Activated CD8-positive, alpha-beta T cell treated with anti-CD3 and anti-CD28 coated beads for 36 hours (primary cell): ENCODE data around the gene LRRC59. TPM values are rescaled to one million over a fixed set of nuclear protein-coding genes. Genes with fewer than 3 reads are reported as not detected.

Source experiments
- ATAC-seq: fragments of 200-7000 bp; cut with Tn5 transposase; one replicate; pipeline ENCODE4 v1.10.0; 2021; ENCODE audit warnings: mild to moderate bottlenecking, moderate library complexity
- CTCF ChIA-PET: fragments of 350-600 bp; sonication (Branson Sonifier 250); formaldehyde crosslinking; loops from one replicate; lab custom pipeline; 2021; ENCODE audit warnings: antibody characterized with exemption; lab: Charles Lee
- POLR2A ChIA-PET: fragments of 350-600 bp; sonication (Branson Sonifier 250); formaldehyde crosslinking; loops from one replicate; lab custom pipeline; 2021; ENCODE audit warnings: antibody characterized with exemption; lab: Charles Lee
- DNase-seq: peaks from one replicate; pipeline ENCODE4 v3.0.0-alpha.2; 2020
- H3K27ac Mint-ChIP-seq: one replicate; pipeline ENCODE4 v1.8.0; 2021; ENCODE audit warnings: mild to moderate bottlenecking, mixed read lengths
- H3K27me3 Mint-ChIP-seq: one replicate; pipeline ENCODE4 v1.8.0; 2021; ENCODE audit warnings: mixed read lengths
- H3K36me3 Mint-ChIP-seq: one replicate; pipeline ENCODE4 v1.8.0; 2021; ENCODE audit warnings: low read depth, mixed read lengths
- H3K4me1 Mint-ChIP-seq: one replicate; pipeline ENCODE4 v1.8.0; 2021; ENCODE audit warnings: low read depth, mixed read lengths
- H3K4me3 Mint-ChIP-seq: one replicate; pipeline ENCODE4 v1.8.0; 2021; ENCODE audit warnings: mild to moderate bottlenecking, moderate library complexity, mixed read lengths
- H3K9me3 Mint-ChIP-seq: one replicate; pipeline ENCODE4 v1.8.0; 2021; ENCODE audit warnings: mixed read lengths
- intact Hi-C: fragments of 100-400 bp; cut with micrococcal nuclease; formaldehyde crosslinking; loops from one replicate; pipeline ENCODE4 v1.10.0; 2022
- total RNA-seq, 2 experiments: library from RNA; stranded (reverse); gene quantifications; one replicate each; pipeline ENCODE4 v1.2.3, GENCODE V29; 2021
- TF ChIP-seq, protein P1 (sequence below): fragments of 200-600 bp; IDR thresholded peaks from one replicate; pipeline ENCODE4 v1.8.0; 2022; ENCODE audit warnings: antibody characterized with exemption, mild to moderate bottlenecking

The LRRC59 gene
- total RNA-seq, 2 experiments from 2014 or later = 70.6 to 71.0 TPM

DNA sequence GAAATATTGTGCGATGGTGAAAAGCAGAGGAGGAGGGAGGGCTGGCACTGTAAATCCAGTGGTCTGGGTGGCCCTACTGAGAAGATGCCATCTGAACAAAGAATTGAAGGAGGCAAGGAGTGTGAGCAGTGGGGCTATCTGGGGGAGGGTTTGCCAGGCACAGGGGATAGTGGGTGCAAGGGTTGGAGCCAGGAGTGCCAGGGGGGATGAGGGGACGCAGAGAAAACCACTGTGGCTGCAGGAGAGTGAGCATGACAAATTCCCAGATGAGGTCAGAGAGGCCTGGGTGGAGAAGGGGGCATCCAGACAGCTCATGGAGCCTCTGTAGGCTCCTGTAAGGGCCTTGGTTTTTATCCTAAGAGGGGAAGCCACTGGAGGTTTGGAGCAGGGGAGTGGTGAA, 46.6 kb downstream of the LRRC59 start:
- Mint-ChIP-seq H3K9me3 (no peaks in the 10 kb centered on the region), H3K27ac (no peak overlapping the region)
- no peak for DNase-seq

DNA sequence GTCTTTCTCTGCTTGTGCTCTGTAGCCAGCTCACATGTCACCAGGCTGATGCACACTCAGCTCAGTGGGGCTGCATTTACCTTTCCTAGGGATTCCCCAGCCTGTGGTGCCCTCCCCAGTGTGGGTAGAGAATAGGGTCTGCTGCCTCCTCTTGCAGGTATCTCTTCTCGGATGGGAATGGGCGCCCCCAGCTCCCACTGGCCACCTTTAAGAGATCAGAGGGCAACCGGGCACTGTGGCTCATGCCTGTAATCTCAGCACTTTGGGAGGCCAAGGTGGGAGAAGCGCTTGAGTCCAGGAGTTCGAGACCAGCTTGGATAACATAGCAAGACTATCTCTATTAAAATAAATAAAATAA, 48.1 kb downstream of the LRRC59 start:
- H3K36me3 Mint-ChIP-seq = peaks cover 4% of the 10 kb centered on the region
- ATAC-seq (no peak), DNase-seq (no peak)
- H3K9me3 Mint-ChIP-seq = no peaks in the 10 kb centered on the region
- ChIA-PET POLR2A (interaction anchor here (0.8 to 5.3 kb wide), 5 partner anchors 12 to 119 kb away, joined by 3 to 69 read pairs (median 4); partner anchors contain the start of genes EME1 and MRPL27), CTCF (interaction anchor here (2.3 to 4.8 kb wide), 2 partner anchors 12 to 48 kb away, joined by 8 to 69 read pairs; partner anchors contain the start of gene LRRC59)
- H3K27me3 Mint-ChIP-seq = no peaks in the 10 kb centered on the region
- TF ChIP-seq, protein P1, sequence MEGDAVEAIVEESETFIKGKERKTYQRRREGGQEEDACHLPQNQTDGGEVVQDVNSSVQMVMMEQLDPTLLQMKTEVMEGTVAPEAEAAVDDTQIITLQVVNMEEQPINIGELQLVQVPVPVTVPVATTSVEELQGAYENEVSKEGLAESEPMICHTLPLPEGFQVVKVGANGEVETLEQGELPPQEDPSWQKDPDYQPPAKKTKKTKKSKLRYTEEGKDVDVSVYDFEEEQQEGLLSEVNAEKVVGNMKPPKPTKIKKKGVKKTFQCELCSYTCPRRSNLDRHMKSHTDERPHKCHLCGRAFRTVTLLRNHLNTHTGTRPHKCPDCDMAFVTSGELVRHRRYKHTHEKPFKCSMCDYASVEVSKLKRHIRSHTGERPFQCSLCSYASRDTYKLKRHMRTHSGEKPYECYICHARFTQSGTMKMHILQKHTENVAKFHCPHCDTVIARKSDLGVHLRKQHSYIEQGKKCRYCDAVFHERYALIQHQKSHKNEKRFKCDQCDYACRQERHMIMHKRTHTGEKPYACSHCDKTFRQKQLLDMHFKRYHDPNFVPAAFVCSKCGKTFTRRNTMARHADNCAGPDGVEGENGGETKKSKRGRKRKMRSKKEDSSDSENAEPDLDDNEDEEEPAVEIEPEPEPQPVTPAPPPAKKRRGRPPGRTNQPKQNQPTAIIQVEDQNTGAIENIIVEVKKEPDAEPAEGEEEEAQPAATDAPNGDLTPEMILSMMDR = no peak
- intact Hi-C loops = no loop called here
- H3K27ac Mint-ChIP-seq = peak overlapping the region; percentile 28
- H3K4me1 Mint-ChIP-seq = peaks cover 33% of the 10 kb centered on the region
- H3K4me3 Mint-ChIP-seq = no peak overlapping the region

More for the DNA sequence above, 46.6 kb downstream of the LRRC59 start:
- Mint-ChIP-seq H3K4me1 (peaks cover 26% of the 10 kb centered on the region), H3K27me3 (no peaks in the 10 kb centered on the region), H3K4me3 (no peak overlapping the region), H3K36me3 (peaks cover 10% of the 10 kb centered on the region)
- TF ChIP-seq, protein P1 = no peak
- no peak for ATAC-seq
- intact Hi-C loops = no loop called here
- POLR2A ChIA-PET = no interaction called here
- CTCF ChIA-PET = interaction anchor here (2.3 kb wide), 1 partner anchor 11 kb away, joined by 16 read pairs; no protein-coding TSS in a partner anchor

DNA sequence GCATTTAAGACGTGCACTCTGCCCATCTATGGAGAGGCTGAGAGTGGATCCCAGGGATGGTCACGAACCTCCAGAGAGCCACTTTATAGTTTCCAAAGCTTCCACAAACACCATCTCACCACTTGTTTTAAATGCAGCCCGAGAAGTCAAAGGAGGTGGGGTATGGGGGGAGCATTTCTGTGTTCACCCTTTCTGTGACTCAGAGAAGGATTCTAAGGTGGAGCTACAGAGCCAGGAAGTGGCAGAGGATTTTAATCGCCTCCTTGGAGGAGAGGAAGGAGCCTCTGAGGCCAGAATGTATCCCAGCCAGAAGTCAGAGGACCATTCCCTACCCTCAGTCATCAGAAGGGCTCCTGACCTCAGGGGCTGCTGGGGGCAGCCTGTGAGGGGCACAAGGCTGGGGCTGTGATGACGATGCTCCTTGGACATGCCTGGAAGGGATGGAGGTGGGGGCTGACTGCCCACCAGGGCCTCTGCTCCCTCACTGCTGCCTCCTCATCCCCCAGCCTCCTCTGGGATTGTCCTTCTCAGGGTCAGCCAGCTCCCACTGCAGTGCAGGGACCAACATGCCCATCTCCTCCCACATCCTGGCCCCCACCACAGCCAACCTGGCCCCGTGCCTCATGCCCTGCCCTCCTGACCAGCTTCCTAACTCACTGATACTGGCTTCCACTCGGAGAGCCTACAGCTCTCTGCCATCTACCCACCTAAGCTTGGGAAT, 48.6 kb downstream of the LRRC59 start:
- Mint-ChIP-seq H3K9me3 (no peaks in the 10 kb centered on the region), H3K27ac (peak overlapping the region; percentile 65), H3K27me3 (no peaks in the 10 kb centered on the region), H3K36me3 (peaks cover 3% of the 10 kb centered on the region), H3K4me3 (peak overlapping the region; percentile 91), H3K4me1 (peaks cover 33% of the 10 kb centered on the region)
- ATAC-seq (no peak), DNase-seq (no peak)
- TF ChIP-seq, protein P1 = no peak
- intact Hi-C loops = no loop called here
- ChIA-PET CTCF (interaction anchor here (2.3 to 4.8 kb wide), 3 partner anchors 12 to 254 kb away, joined by 6 to 69 read pairs (median 8); partner anchors contain the start of genes LRRC59 and PDK2), POLR2A (interaction anchor here (0.8 to 5.3 kb wide), 6 partner anchors 12 to 119 kb away, joined by 3 to 69 read pairs (median 5); partner anchors contain the start of genes EME1 and MRPL27)

DNA sequence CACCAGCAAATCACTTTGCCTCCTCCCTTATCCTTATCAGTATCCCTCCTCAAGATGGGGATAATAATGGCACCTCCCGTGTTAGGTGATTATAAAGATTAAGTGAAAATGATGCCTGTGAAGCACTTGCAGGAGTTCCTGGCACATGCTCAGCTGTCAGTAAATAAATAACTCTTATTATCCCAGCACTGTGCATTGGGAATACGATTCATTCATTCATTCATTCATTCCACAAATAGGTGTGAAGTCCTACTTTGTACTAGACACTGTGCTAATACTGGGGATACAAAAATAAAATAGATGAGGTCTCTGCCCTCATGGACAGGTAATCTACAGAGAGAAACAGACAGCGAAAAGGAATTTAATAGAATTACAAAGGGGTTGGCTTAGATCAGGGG, 49.4 kb downstream of the LRRC59 start:
- Mint-ChIP-seq H3K9me3 (no peaks in the 10 kb centered on the region), H3K27me3 (no peaks in the 10 kb centered on the region), H3K4me3 (peak overlapping the region; percentile 91), H3K36me3 (no peaks in the 10 kb centered on the region), H3K27ac (peak overlapping the region; percentile 65), H3K4me1 (peaks cover 33% of the 10 kb centered on the region)
- DNase-seq (no peak), ATAC-seq (no peak)
- intact Hi-C loops = no loop called here
- ChIA-PET CTCF (interaction anchor here (1.6 to 4.8 kb wide), 4 partner anchors 13 to 254 kb away, joined by 6 to 69 read pairs (median 6); partner anchors contain the start of genes LRRC59 and PDK2), POLR2A (interaction anchor here (1.0 to 5.3 kb wide), 5 partner anchors 13 to 131 kb away, joined by 3 to 69 read pairs (median 6); partner anchors contain the start of genes EME1, MRPL27 and RSAD1)
- TF ChIP-seq, protein P1 = no peak
